HepG2 (cell line): ENCODE measurements around the gene UBR4. TPM values are rescaled to one million over a fixed set of nuclear protein-coding genes. Genes with fewer than 3 reads are reported as not detected.
A peak's percentile ranks its signal among the peaks of the same experiment; 100 is the strongest.

Source experiments
- ATAC-seq: fragments of 200-7000 bp; cut with Tn5 transposase; 3 replicates; pipeline ENCODE4 v1.9.1; 2020; ENCODE audit warnings: mild to moderate bottlenecking, moderate library complexity
- BruUV-seq: library from RNA; stranded (reverse); fragments of 400-500 nt; replicated peaks from 2 replicates; lab custom pipeline; 2021; lab: Mats Ljungman, UMichigan
- CTCF ChIA-PET: fragments of 300-600 bp; formaldehyde crosslinking; extraction: SDS; loops from one replicate; lab custom pipeline; 2021; ENCODE audit warnings: low total read pairs, inconsistent platforms, low intra/inter-chr PET ratio; lab: Yijun Ruan, JAX
- POLR2A ChIA-PET: fragments of 350-600 bp; sonication (Branson Sonifier 250); formaldehyde crosslinking; loops from one replicate; lab custom pipeline; 2020; ENCODE audit warnings: antibody characterized with exemption, inconsistent platforms; lab: Yijun Ruan, JAX
- DNase-seq: peaks from one replicate; pipeline ENCODE4 v3.0.0-alpha.2; 2015; ENCODE audit warnings: low spot score
- FAIRE-seq: peaks from 3 replicates; lab custom pipeline; 2011; peaks lifted over from hg19 to GRCh38; lab: Jason Lieb, UNC
- H2AFZ ChIP-seq: one replicate; pipeline ENCODE4 v1.6.1; 2011; ENCODE audit warnings: low read length, inconsistent platforms
- H3K27ac ChIP-seq: fragments of 300-600 bp; 3 replicates; pipeline ENCODE4 v1.8.0; 2011; ENCODE audit warnings: mixed run types, mild to moderate bottlenecking, mixed read lengths, low read length, inconsistent platforms; ENCODE audit not compliant: insufficient read depth; ENCODE audit errors: extremely low read length
- H3K27me3 ChIP-seq, 2 experiments: fragments of 200-600 bp in 1 of 2; 2 replicates in 1 of 2; 3 replicates in 1 of 2; pipeline versions ENCODE4 v1.6.0 to v1.8.0; 2011; ENCODE audit warnings: low read length in 2 of 2, mild to moderate bottlenecking in 2 of 2, moderate library complexity in 2 of 2, inconsistent platforms in 1 of 2; ENCODE audit not compliant: insufficient read depth in 2 of 2, control insufficient read depth in 1 of 2
- H3K36me3 ChIP-seq, 2 experiments: fragments of 200-600 bp in 1 of 2; replicated peaks in 1 of 2; 2 replicates in 1 of 2; 3 replicates in 1 of 2; pipeline versions ENCODE4 v1.5.1 to v1.8.0; 2011; ENCODE audit warnings: low read length in 2 of 2, inconsistent platforms in 1 of 2; ENCODE audit not compliant: insufficient read depth in 2 of 2, control insufficient read depth in 1 of 2
- H3K4me1 ChIP-seq: 2 replicates; pipeline ENCODE4 v1.5.1; 2012; ENCODE audit warnings: low read length, inconsistent platforms; ENCODE audit not compliant: insufficient read depth
- H3K4me2 ChIP-seq: 2 replicates; pipeline ENCODE4 v1.6.0; 2011; ENCODE audit warnings: low read depth, low read length, inconsistent platforms
- H3K4me3 ChIP-seq, 3 experiments: fragments of 200-600 bp in 1 of 3; sonication (generic), shearing (Covaris generic) in 1 of 3; replicated peaks in 1 of 3; 2 replicates each; pipeline ENCODE4 v1.5.1; 2011 to 2016; ENCODE audit warnings: low read length in 3 of 3, inconsistent platforms in 2 of 3, low read depth in 2 of 3, mild to moderate bottlenecking in 2 of 3, control low read depth in 1 of 3, mixed read lengths in 1 of 3; ENCODE audit not compliant: insufficient read depth in 1 of 3
- H3K79me2 ChIP-seq: one replicate; pipeline ENCODE4 v1.6.1; 2011; ENCODE audit warnings: low read length, inconsistent platforms; ENCODE audit not compliant: insufficient read depth
- H3K9ac ChIP-seq: 2 replicates; pipeline ENCODE4 v1.6.0; 2011; ENCODE audit warnings: mild to moderate bottlenecking, low read depth, low read length, inconsistent platforms; ENCODE audit not compliant: insufficient read depth
- H3K9me3 ChIP-seq: 2 replicates; pipeline ENCODE4 v1.5.1; 2012; ENCODE audit warnings: mild to moderate bottlenecking, low read length
- H4K20me1 ChIP-seq: 2 replicates; pipeline ENCODE4 v1.6.0; 2011; ENCODE audit warnings: inconsistent platforms, mild to moderate bottlenecking, low read length, moderate library complexity; ENCODE audit not compliant: insufficient read depth
- ATF7 ChIP-seq, 2 experiments: fragments of 450-650 bp in 1 of 2; sonication (generic) in 1 of 2; formaldehyde crosslinking in 1 of 2; IDR thresholded peaks; 2 replicates each; pipeline versions ENCODE4 v1.4.0 to v1.6.1; 2016 to 2020; ENCODE audit warnings: antibody characterized with exemption in 1 of 2, mild to moderate bottlenecking in 1 of 2, missing genetic modification reagents in 1 of 2
- CREB1 ChIP-seq, 2 experiments: fragments of 450-650 bp in 1 of 2; IDR thresholded peaks; 2 replicates each; pipeline ENCODE4 v1.6.1; 2016 to 2017; ENCODE audit warnings: control low read depth in 1 of 2, mild to moderate bottlenecking in 1 of 2, missing compliant biosample characterization in 1 of 2, missing genetic modification characterization in 1 of 2
- MAX ChIP-seq: IDR thresholded peaks from 2 replicates; pipeline ENCODE4 v1.6.1; 2012; ENCODE audit warnings: inconsistent platforms
- MXD3 ChIP-seq: IDR thresholded peaks from 2 replicates; pipeline ENCODE4 v1.6.1; 2016; ENCODE audit warnings: mild to moderate bottlenecking, missing biosample characterization, missing genetic modification reagents
- PATZ1 ChIP-seq: sonication (generic); formaldehyde crosslinking; IDR thresholded peaks from 2 replicates; pipeline ENCODE4 v1.4.0; 2020; ENCODE audit warnings: missing genetic modification reagents
- SP4 ChIP-seq: sonication (generic); formaldehyde crosslinking; IDR thresholded peaks from 2 replicates; pipeline ENCODE4 v1.8.1; 2023; ENCODE audit warnings: mild to moderate bottlenecking, missing genetic modification reagents
- ZFYVE20 ChIP-seq: sonication (generic); formaldehyde crosslinking; IDR thresholded peaks from 2 replicates; pipeline ENCODE4 v1.8.0; 2023; ENCODE audit warnings: low read depth, mild to moderate bottlenecking, moderate library complexity, missing genetic modification reagents, borderline replicate concordance
- ZMYM3 ChIP-seq: sonication (generic); formaldehyde crosslinking; IDR thresholded peaks from 2 replicates; pipeline ENCODE4 v1.5.1; 2020; ENCODE audit warnings: mild to moderate bottlenecking, missing genetic modification reagents
- ZNF362 ChIP-seq: sonication (generic); formaldehyde crosslinking; IDR thresholded peaks from 2 replicates; pipeline ENCODE4 v1.4.0; 2020; ENCODE audit warnings: missing genetic modification reagents, mild to moderate bottlenecking, borderline replicate concordance
- ZNF382 ChIP-seq: sonication (generic); formaldehyde crosslinking; IDR thresholded peaks from 2 replicates; pipeline ENCODE4 v1.5.0; 2020; ENCODE audit warnings: missing genetic modification reagents, mild to moderate bottlenecking, borderline replicate concordance
- ZNF687 ChIP-seq: sonication (generic); formaldehyde crosslinking; IDR thresholded peaks from 2 replicates; pipeline ENCODE4 v1.5.1; 2020; ENCODE audit warnings: mild to moderate bottlenecking, missing genetic modification reagents, moderate library complexity
- ZNF780A ChIP-seq: sonication (generic); formaldehyde crosslinking; IDR thresholded peaks from 2 replicates; pipeline ENCODE4 v1.8.0; 2022; ENCODE audit warnings: mild to moderate bottlenecking, missing genetic modification reagents, moderate library complexity
- WGBS: methylation state at CpG from one replicate; pipeline ENCODE4 v1.1.6; 2017; ENCODE audit warnings: low lambda C conversion rate; 5-methylcytosine and 5-hydroxymethylcytosine counted together
- in situ Hi-C: cut with HindIII; loops from 2 replicates; pipeline ENCODE4 v1.10.0; 2017; ENCODE audit warnings: low pct_unique_long_range_greater_than_20kb; ENCODE audit not compliant: extremely low pct_ligation_motif_present
- intact Hi-C: fragments of 100-400 bp; cut with micrococcal nuclease; formaldehyde crosslinking; loops from one replicate; pipeline ENCODE4 v1.10.0; 2022; ENCODE audit not compliant: unreplicated experiment
- polyA plus RNA-seq, 8 experiments: library from polyadenylated mRNA; depleted of rRNA in 3 of 8; stranded (reverse) in 7 of 8; unstranded in 1 of 8; fragments of >200 nt; fragmentation: Illumina TruSeq in 4 of 8; extraction: Trizol in 4 of 8; gene quantifications; 2 replicates each; pipeline versions ENCODE4 v1.2.1 to v1.2.3, GENCODE V29; 2011 to 2016; ENCODE audit warnings: low read depth in 4 of 8, missing spikeins in 1 of 8, mixed read lengths in 1 of 8; ENCODE audit not compliant: insufficient read depth in 1 of 8
- total RNA-seq, 5 experiments: library from RNA; depleted of rRNA; stranded (reverse); fragments of >200 nt; fragmentation: Illumina TruSeq; extraction: Trizol; gene quantifications; 2 replicates each; pipeline ENCODE4 v1.2.3, GENCODE V29; 2016; ENCODE audit warnings: low read depth in 1 of 5

Gene UBR4
- total and polyA plus RNA-seq, 2 of the 13 experiments (the other 11 are each of a cell fraction or from before 2014, with no cell fraction given), result 59.1 to 106 TPM

- DNase-seq, result peak; percentile 82
- no peak overlapping the region for H2AFZ ChIP-seq
- H3K9me3 ChIP-seq, result no peaks in the 10 kb centered on the region
- BruUV-seq, result no TSS peak
- ATAC-seq, result peak; percentile 48
- peak overlapping the region in 2 of 3 experiments; percentile 9 to 53; a peak in 3 of 6 replicates for H3K4me3 ChIP-seq
- peaks cover 84% of the 10 kb centered on the region for H3K4me1 ChIP-seq
- peak; percentile 15 for FAIRE-seq
- 7% methylated on average over 9 of the region's 17 CpGs for WGBS
- in situ Hi-C loops, result no loop called here
- peak overlapping the region; percentile 25 for H3K9ac ChIP-seq
- H3K36me3 ChIP-seq, result no peaks in the 10 kb centered on the region
- POLR2A ChIA-PET, result interaction anchor here (1.1 to 1.3 kb wide), 3 partner anchors 10 to 23 kb away, joined by 3 read pairs; no protein-coding TSS in a partner anchor
- CTCF ChIA-PET, result interaction anchor here (1.4 kb wide), 1 partner anchor 154 kb away, joined by 3 read pairs; no protein-coding TSS in a partner anchor
- H3K79me2 ChIP-seq, result no peaks in the 10 kb centered on the region
- intact Hi-C loops, result loop anchor here (2.0 to 5.0 kb wide), 2 partner anchors 31 to 55 kb away; no protein-coding TSS in a partner anchor
- H4K20me1 ChIP-seq, result no peaks in the 10 kb centered on the region
- H3K27me3 ChIP-seq, result peaks cover 0 to 8% of the 10 kb centered on the region in 2 experiments; a peak in 2 of 5 replicates
- peak overlapping the region; percentile 69 for H3K4me2 ChIP-seq
- no peak overlapping the region for H3K27ac ChIP-seq
- TF ChIP-seq MAX (peak; percentile 41; the same call in 1 of the 2 replicates), ZNF687 (peak; percentile 66; the same call in 1 of the 2 replicates), ZNF382 (CRISPR knock-in tag) (no peak), SP4 (CRISPR knock-in tag) (0 out of 2 replicates have a peak, but pooled peaks have one; percentile 10), ZMYM3 (peak; percentile 99), CREB1 (IDR thresholded peaks at IDR 0.05) (no peak), CREB1 (CRISPR knock-in tag; IDR thresholded peaks at IDR 0.05) (0 out of 2 replicates have a peak, but pooled peaks have one; percentile 5), PATZ1 (peak; percentile 9; the same call in 1 of the 2 replicates), ZNF362 (CRISPR knock-in tag) (no peak), ATF7 (IDR thresholded peaks at IDR 0.05) (no peak), ATF7 (CRISPR knock-in tag; IDR thresholded peaks at IDR 0.05) (no peak), ZFYVE20 (no peak), ZNF780A (CRISPR knock-in tag) (no peak; the same call in 1 of the 2 replicates), MXD3 (CRISPR knock-in tag) (no peak)
These were observed 142.7 kb downstream of the UBR4 start for GRCh38 chr1:19067182-19067911.
